ENCODE results near the gene CAB39L. TPM values are rescaled to one million over a fixed set of nuclear protein-coding genes. Genes with fewer than 3 reads are reported as not detected.

Gene CAB39L
- total RNA-seq, 1 donor from 2014 or later: 6.6 TPM

GRCh38 chr13:49304356-49304755 lies 139.5 kb downstream of the CAB39L start:
- DNase-seq (ENCODE audit: low read depth) (no peak), FAIRE-seq (no peak)
- Histone ChIP-seq H3K36me3 (ENCODE audit: control insufficient read depth, insufficient read depth, low read length) (no peaks in the 10 kb centered on the region), H3K27me3 (ENCODE audit: control insufficient read depth, insufficient read depth, low read length) (no peaks in the 10 kb centered on the region), H3K4me3 (ENCODE audit: low read depth, low read length) (no peak overlapping the region)
- TF ChIP-seq, protein P1, sequence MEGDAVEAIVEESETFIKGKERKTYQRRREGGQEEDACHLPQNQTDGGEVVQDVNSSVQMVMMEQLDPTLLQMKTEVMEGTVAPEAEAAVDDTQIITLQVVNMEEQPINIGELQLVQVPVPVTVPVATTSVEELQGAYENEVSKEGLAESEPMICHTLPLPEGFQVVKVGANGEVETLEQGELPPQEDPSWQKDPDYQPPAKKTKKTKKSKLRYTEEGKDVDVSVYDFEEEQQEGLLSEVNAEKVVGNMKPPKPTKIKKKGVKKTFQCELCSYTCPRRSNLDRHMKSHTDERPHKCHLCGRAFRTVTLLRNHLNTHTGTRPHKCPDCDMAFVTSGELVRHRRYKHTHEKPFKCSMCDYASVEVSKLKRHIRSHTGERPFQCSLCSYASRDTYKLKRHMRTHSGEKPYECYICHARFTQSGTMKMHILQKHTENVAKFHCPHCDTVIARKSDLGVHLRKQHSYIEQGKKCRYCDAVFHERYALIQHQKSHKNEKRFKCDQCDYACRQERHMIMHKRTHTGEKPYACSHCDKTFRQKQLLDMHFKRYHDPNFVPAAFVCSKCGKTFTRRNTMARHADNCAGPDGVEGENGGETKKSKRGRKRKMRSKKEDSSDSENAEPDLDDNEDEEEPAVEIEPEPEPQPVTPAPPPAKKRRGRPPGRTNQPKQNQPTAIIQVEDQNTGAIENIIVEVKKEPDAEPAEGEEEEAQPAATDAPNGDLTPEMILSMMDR (IDR thresholded peaks at IDR 0.05; ENCODE audit: insufficient read depth, low read length, severe bottlenecking): no peak

- FAIRE-seq (no peak), DNase-seq (ENCODE audit: low read depth) (no peak)
- TF ChIP-seq, protein P1 (IDR thresholded peaks at IDR 0.05; ENCODE audit: insufficient read depth, low read length, severe bottlenecking): no peak
- no peaks in the 10 kb centered on the region for H3K27me3 ChIP-seq (ENCODE audit: control insufficient read depth, insufficient read depth, low read length)
- H3K4me3 ChIP-seq (ENCODE audit: low read depth, low read length): no peak overlapping the region
- H3K36me3 ChIP-seq (ENCODE audit: control insufficient read depth, insufficient read depth, low read length): no peaks in the 10 kb centered on the region
These were observed 140.2 kb downstream of the CAB39L start for GRCh38 chr13:49303533-49304252.

- Histone ChIP-seq H3K4me3 (ENCODE audit: low read depth, low read length) (no peak overlapping the region), H3K36me3 (ENCODE audit: control insufficient read depth, insufficient read depth, low read length) (no peaks in the 10 kb centered on the region), H3K27me3 (ENCODE audit: control insufficient read depth, insufficient read depth, low read length) (no peaks in the 10 kb centered on the region)
- TF ChIP-seq, protein P1 (IDR thresholded peaks at IDR 0.05; ENCODE audit: insufficient read depth, low read length, severe bottlenecking): no peak
- DNase-seq (ENCODE audit: low read depth) (no peak), FAIRE-seq (no peak)
These were observed 141.0 kb downstream of the CAB39L start for GRCh38 chr13:49302817-49303216.

DNA sequence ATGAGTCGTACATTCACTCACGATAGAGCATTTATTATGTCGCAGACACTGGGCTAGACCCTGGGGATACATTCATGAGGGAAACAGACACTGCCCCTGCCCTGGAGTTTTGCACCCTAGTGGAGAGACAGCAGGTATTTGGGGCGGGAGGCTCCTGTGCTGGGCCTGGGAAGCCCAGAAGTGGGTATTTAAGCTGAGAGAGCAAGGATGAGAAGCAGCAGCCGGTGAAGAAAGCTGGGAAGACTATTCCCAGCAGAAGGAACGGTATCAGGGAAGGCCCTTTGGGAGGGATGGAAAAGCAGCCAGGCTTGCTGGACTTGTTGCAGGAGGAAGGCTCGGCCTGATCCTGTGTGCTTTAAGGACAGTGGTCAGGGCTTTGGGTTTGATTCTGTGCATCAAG lies 141.6 kb downstream of the CAB39L start:
- DNase-seq (ENCODE audit: low read depth) (no peak), FAIRE-seq (no peak)
- TF ChIP-seq, protein P1 (IDR thresholded peaks at IDR 0.05; ENCODE audit: insufficient read depth, low read length, severe bottlenecking): no peak
- no peaks in the 10 kb centered on the region for H3K27me3 ChIP-seq (ENCODE audit: control insufficient read depth, insufficient read depth, low read length)
- H3K4me3 ChIP-seq (ENCODE audit: low read depth, low read length): no peak overlapping the region
- H3K36me3 ChIP-seq (ENCODE audit: control insufficient read depth, insufficient read depth, low read length): no peaks in the 10 kb centered on the region

DNA sequence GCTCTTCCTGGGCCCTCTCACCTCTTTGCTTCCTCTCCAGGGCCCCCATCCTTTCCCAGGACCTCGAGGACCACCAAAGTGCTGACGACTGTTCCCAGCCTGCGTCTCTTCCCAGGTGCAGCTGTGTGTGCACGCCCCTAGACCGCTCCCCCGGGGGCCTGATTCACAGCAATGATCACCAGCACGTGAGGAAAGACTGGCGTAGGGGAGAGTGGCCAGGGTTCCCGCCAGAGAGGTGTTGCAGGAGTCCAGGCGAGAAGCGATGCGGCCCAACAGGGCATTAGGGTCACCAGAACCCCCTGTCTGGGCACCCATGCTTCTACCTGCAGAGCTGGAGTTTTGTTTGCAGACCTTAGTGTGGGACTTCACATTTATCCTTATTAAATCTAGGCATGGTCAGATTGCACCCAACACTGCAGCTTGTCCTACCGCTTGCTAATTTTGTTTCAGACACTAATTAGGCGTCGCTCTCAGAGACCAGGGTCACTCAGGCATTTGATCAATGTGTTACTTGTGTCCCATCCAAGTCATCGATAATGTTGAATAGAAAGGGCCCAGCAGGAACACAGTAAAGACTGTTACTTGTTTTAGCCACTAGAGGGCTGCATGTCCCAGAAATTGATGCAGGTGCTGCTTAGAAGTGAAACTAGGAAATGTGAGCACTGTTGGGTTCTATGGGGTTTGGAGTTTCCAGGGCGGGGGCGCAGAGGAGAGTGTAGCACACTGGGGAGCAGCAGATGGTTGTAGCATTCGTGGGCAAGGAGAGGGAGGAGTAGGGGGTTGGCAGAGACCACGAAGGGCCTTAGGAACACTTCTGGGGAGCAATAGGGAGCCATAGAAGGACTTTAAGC lies 142.9 kb downstream of the CAB39L start:
- TF ChIP-seq, protein P1 (IDR thresholded peaks at IDR 0.05; ENCODE audit: insufficient read depth, low read length, severe bottlenecking): peak; percentile 77
- DNase-seq (ENCODE audit: low read depth): peak; percentile 67
- Histone ChIP-seq H3K27me3 (ENCODE audit: control insufficient read depth, insufficient read depth, low read length) (no peaks in the 10 kb centered on the region), H3K36me3 (ENCODE audit: control insufficient read depth, insufficient read depth, low read length) (no peaks in the 10 kb centered on the region), H3K4me3 (ENCODE audit: low read depth, low read length) (no peak overlapping the region)
- peak; percentile 62 for FAIRE-seq
